NCI-H446 treated with DMSO at 0.1 percent for 48 hours (cell line): ENCODE measurements around the gene IL24.
"Not testable (repeated sequence)": the region's sequence is repeated elsewhere in the genome, so short reads cannot be mapped to it uniquely, and the experiment has no call there.

Experiments
- DNase-seq: peaks from one replicate; lab custom pipeline; 2025; lab: John Stamatoyannopoulos, UW

IL24 gene

DNA sequence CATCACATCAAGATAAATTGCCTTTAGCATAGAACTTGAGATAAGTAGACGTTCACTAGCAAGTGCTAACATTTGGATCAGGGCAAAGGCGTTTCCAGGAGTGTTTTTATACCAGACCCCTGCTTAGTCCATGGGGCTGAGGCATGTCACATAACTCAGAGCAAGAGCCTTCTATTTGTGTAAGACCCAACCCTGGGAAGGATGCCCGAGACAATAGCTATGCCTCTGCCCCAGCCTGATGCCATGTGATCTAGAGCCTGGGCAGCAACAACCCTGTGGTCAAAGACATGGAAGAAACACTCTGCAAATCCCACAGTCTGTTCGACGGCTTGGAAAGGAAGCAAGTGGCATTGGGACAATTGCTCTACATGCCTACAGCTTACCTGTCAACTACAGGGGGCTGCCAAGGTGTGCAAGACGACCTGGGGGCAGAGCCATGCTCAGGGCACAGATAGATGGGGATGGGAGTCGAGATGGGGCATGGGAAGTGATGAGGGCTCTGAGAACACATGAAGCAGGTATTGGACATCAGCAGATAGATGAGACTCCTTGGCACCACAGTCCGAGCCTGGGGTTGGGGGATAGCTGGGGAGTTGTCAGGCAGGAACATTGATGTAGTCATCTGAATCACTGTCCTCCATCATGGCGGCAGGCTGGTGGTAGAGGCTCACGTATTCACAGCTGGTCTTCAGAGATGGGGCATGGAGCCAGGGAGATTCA is 7.3 kb downstream of the IL24 start:
- no peak for DNase-seq

DNA sequence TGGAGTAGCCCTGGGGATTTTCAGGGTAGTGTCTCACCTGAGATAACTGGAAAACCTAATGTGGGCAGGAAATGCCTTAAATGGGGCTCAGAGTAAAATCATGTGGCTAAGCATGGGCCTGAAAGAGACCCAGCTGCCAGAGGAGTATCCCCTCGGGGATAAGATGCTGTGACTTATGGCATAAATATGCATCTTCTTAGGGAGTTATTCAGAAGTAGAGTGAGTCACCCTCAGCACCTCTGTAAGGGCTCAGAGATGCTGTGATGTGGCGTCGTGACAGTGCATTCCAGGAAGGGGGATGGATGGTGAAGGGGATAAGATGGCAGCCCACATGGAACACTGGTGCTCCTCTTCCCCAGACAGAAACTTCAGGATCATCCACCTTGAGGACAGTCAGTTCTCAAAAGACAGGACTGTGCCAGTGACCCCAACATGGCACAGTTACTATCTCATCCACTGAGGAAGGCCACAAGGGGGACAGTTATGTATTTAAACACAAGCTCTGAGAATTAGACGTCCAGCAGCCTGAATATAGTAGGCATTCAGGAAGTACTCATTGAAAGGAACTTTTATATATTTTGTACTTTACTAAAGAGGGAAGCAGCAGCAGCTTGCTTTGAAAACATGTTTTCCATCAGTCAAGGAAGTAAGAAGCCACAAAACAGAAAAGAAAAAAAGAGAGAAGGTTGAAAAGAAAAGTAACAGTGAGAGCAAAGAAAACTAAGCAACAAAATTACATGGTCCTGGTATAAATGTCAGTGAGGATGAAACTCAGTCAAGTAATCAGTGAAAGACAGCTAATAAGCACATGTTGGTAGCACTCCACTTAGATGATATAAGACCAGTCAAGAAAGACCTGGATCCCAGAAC is 8.3 kb downstream of the IL24 start:
- DNase-seq: no peak

DNA sequence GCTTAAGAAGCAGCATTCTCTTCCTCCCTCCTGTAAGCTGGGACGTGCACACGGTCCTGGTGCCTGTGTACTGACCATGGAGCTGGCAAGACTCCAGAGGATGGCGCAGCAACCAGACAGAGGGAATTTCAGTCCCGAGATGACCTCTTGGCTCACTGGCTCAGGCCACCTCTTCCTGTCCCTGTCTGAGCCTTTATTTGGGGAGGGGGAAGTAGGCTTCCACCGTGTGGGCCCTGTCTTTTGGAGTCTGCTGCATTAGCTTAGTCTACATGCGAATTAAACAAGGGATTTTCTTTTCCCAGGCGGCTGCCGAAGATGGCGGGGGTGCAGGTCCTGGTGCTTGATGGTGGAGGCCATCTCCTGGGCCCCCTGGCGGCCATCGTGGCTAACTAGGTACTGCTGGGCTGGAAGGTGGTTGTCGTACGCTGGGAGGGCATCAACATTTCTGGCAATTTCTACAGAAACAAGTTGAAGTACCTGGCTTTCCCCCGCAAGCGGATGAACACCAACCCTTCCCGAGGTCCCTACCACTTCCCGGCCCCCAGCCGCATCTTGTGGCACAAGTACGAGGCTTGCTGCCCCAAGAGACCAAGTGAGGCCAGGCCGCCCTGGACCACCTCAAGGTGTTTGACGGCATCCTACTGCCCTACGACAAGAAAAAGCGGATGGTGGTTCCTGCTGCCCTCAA is 10.2 kb downstream of the IL24 start:
- DNase-seq: no peak

DNA sequence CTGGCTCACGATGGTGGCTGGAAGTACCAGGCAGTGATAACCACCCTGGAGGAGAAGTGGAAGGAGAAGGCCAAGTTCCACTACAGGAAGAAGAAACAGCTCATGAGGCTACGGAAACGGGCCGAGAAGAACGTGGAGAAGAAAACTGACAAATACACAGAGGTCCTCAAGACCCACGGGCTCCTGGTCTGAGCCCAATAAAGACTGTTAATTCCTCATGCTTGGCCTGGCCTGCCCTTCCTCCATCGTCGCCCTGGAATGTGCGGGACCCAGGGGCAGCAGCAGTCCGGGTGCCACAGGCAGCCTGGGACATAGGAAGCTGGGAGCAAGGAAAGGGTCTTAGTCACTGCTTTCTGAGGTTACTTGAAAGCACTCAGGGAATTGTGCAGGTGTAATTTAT is 10.8 kb downstream of the IL24 start:
- no peak for DNase-seq

DNA sequence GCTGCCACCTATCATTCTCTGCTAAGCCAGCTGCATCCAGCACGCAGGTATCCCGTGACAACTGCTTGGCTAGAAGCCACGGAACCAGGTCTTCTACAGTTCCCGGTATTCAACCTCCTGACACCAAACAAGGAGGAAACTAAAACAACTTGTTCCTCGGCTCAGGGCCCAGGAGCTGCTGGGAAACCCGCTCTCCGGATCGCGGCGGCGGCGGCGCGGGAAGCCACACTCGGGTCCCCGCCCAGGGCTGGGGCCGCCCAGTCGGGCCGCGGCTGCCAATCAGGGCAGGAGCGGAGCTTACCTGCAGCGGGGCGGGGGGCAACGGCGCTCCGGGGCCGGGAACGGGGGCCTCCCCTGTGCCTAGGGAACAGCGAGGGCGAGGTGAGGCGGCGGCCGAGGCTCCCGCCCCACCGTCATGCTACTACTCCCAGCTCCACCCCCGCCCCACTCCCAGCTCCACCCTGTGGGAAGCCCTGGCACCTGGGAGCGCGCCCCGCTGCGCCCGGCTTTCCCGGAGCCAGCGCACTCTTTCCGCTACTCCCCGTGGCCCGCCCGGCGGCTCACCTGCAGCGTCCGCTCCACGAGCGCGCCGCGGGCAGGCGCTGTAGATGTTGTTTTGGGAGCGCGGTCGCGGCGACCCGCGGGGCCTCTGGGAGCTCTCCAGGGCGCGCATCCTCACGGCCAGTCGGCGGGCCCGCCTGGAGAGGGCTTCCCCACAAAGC is 12.1 kb downstream of the IL24 start:
- no peak for DNase-seq

DNA sequence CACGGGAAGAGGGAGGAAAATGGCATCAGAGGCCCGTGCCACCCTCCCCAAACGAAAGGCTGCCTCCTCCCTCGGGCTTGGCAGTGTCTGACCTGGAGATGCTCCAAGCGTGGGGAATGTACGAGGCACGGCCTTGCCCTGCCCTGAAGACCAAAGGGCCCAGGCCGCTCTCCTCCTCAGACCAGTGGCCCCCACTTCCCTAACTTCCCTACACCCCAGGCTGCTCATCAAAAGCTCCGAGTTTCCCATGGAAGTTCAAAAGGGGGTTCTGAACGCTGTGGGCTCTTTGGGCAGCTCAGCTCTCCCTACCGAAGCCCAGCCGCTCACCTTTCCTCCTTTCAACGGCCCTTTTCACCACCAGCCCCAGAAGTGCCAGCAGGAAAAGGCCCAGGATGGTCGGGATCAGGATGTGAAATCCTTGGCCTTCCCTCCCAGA is 12.7 kb downstream of the IL24 start:
- DNase-seq: no peak

DNA sequence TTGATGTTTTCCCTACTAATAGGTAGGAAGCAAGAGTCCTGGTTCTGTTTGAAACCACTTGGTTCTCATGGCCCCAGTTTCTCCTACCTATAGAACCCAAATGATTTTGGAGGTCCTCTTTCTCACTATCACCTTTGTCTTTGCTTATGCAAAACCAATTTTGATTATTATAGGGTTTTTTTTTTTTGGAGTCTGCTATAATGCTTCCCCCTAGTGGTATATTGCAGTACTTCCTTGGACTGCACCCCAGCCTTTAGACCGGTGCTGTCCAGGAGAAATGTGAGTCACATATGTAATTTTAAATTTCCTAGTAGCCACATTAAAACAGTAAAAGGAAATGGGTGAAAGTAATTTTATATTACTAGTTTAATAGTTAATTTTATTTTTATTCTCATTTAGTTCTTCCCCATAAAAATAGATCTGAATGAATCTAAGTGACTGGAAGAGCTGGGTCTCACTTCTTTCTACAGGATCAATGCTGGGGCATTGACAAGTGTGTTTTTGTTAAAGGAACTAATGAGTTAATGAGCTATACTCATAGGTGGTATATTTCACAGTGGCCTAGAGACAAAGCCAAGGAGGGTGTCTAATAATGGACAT is 13.9 kb downstream of the IL24 start:
- DNase-seq: peak; percentile 40

DNA sequence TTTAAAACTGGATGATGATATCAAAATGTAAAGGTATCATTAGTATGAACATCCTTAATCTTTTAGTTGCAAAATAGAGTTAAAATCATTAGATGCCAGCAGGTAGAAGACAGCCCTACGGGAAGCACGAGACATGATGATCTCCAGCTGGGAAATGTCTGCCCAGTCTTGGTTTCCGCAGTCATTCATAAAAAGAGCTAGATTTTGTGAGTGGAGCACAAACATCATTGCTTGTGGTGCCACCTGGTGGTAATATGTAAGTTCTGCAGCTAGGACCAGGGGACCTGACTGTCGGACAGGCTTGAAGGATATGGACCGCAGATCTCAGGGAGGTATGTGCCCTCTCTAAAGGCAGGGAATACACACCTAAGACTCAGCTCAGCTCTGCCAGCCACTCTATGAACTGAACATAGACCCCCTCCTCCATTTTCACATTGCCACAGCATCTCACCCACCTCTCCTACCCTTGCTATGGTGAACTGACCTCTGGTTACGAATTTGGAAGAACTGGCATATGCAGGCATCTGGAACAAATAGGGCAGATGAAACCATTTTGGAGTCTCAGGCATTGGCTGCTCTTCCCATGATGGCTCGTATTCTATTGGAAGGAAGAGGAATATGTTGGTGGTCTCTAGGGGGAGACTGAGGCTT is 15.3 kb downstream of the IL24 start:
- peak; percentile 53 for DNase-seq

DNA sequence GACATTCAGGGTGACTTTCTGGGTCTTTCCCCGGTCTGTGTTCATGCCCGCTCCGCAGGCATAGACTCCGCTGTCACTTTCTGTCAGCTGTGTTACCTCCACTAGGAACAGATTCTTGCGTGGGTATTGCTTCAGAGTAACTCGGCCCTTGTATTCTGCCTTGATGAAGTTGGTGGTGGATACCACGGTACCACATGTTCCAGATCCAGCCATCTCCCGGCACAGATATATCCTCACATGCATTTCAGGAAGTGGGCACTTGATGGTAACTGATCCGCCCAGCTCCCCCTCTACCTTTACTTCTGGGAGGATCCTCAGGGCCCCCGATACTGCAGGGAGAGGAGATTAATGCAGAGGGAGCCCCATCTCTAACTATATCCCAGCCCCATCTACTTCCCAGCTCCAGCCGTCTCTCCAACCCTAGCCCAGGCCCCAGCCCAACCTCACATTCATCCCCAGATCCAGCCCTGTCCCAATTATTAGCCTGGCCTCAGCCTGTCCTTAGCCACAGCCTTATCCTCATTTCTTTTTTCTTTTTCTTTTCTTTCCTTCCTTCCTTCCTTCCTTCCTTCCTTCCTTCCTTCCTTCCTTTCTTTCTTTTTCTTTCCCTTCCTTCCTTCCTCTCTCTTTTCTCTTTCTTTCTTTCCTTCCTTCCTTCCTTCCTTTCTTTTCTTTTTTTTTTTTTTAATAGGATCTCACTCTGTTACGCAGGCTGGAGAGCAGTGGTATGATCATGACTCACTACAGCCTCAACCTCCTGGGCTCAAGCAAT is 16.7 kb downstream of the IL24 start:
- DNase-seq: no peak

DNA sequence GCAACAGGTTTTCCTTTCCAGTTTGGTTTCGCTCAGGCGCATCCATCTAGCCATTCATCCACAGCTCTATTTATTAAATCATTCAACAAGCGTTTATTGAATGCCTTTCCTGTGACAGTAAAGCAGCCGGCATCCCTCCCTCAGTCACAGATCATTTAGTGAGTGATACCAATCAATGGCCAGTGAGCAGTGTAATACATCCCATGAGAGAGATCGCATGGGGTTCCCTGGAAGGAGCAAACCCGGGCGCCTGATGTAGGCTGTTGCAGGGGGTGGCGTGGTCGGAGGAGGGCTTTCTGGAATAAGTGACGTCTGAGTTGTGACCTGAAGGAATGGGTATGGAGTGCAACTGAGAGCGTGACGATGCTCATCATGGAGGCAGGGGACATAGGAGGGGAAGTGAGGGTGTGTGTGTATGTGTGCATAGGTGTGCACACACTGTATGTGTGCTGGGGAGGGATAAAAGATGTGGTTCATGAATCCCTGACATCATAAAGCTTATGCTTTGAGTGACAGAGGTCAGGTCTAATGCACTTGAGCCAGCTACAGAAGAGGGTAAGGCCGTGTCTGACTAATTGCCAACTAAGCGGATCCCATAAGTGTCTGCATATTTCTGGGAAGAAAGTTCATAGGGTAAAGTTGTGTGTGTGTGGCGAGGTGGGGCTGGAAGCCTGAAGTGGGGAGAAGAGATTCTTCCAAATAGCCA is 17.9 kb downstream of the IL24 start:
- DNase-seq: no peak

DNA sequence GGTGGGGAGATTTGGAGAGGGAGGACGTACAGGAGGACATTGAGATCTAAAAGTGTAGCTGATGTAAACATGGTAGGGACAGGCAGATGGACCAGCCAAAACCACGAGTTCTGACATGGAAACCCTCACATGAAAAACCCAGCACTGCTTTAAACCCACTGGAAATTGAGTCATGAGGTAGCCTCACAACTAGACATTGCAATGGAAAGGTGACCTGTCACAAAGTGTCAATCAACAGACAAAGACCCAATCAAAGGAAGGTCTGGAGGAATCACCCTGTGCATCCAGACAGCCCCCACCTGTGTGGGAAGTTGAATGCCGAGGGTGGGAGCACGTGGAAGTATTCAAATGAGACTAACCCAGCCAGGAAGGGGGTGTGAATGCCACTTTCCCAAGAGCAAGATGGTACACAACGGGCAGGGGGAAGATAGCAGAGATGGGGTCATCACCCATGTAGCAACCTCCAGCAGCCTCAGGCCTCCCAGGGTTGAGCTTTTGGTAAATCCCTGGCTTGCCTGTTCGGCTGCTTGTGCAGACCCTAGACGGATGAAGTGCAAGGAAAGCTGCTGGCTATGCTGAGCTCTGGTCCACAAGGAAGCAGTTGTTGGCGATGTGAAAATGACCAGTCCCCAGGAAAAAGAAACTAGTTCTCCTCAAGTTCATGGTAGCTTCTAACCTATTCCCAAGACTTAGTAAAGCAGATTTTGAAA is 18.9 kb downstream of the IL24 start:
- no peak for DNase-seq

DNA sequence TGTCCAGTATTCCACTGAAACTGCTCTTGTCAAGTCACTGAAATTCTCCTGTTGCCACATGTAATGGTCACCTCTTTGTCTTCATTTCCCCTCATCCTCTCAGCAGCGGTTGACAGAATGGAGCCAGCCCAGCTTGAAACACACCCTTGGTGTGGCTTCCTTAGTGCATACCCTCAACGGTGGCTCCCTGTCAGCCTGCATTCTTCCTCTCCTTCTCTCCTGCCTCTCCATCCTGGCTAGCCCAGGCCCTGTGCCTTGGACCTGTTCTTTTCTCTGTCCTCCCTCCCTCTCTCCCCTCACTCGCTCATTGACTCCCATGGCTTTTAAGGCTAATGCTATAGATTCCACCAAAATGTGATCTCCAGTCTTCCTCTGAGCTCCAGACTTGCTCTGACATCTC is 20.8 kb downstream of the IL24 start:
- no peak for DNase-seq

DNA sequence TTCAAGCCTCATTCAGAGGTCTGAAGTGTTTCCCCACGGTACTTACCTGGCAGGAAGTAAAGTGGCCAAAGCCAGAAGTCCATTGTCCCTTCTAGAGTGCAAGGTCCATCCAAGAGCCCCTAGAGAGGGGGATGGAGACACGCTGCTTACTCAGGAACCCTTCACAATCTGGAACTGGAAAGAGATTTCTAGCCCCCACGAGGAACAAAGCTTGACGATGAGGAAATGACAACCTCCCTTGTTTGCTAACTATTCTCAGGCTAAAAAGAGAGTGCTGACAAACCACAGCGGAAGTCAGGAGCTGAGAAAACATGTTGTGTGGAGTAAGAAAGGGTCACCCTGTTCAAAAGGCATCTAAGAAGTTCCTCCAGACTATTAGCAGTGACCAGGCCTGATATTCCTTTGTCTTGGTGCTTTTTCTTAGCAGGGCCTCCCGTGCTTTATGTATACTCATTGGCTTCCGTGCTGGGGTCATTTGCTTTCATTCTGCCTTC is 24.6 kb downstream of the IL24 start, which contains the start of gene FCMR:
Gene FCMR (minus strand): TSS at position 170 of the 494 bp plus-strand sequence. CDS start 87 bp downstream, at position 83.
- DNase-seq: no peak

DNA sequence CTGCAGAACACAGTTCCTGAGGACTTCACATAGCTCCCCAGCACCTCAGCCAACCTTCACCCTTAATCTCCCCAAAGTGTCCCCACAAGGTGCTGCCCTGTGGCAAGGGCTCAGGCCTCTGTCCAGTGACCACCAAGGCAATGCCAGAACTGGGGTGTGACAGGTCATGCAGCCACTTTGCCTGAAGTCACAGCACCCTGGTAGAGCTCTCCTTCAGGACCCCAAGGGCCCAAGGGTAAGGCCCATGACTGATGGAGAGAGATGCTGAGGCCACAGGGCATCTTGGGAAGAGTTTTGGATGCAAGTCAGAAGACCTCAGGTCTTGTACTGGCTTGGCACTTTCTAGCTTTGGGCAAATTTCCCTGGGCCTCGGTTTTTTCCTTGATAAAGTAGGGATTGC is 25.3 kb downstream of the IL24 start:
- no peak for DNase-seq

DNA sequence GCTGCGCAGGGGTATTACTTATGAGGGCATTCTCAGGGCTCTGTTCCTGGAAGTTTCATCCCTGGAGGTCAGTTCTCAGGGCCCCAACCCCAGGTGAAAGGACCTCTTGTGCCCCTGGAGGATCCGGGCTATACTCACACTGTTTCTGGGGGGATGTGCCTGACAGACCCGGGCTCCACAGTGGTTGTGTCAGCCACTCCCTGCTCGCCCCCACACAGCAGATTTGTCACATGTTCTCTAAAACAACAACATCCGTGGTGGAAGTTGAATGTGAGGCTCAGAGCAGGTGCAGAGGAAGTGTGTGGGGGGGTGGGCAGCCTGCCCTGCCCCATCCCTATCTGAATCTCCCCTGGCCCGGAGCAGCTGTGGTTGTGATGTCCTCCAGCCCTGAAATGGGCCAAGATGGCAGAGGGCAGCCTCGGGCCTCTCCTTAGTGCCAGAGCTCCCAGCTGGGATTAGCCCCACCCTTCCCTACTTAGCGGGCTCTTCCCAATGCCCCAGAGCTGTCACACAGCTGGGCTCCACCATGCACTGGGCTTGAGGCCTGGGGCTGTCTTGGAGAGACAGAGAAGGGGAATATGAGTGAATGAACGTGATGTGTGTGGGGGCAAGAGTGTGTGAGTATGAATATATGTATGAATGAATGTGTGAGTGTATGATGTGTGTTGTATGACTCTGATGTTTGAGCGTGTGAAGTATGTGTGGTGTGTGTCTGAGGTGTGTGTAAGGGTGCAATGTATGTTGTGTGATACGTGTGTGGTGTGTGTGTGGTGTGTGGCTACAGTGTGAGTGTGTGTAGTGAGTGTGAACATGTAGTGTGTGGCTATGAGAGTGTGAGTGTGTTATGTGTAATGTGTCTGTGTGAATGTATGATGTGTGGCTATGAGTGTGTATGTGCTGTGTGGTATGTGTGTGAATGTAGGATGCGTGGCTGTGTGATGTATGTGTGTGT is 26.0 kb downstream of the IL24 start:
- DNase-seq: no peak

DNA sequence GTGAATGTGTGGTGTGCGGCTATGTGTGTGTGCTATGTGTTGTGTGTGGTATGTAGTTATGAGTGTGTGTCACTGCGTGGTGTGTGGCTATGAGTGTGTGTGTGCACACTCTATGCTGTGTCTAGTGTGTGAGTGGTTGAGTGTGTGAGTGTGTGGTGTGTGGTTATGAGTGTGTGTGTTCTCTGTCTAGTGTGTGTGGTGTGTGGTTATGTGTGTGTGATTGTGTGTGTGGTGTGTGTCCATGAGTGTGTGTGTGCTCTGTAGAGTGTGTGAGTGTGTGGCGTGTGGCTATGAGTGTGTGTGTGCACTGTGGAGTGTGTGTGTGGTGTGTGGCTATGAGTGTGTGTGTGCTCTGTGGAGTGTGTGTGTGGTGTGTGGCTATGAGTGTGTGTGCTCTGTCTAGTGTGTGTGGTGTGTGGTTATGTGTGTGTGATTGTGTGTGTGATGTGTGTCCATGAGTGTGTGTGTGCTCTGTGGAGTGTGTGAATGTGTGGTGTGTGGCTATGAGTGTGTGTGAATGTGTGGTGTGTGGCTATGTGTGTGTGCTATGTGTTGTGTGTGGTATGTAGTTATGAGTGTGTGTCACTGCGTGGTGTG is 26.8 kb downstream of the IL24 start:
- not testable (repeated sequence) for DNase-seq

DNA sequence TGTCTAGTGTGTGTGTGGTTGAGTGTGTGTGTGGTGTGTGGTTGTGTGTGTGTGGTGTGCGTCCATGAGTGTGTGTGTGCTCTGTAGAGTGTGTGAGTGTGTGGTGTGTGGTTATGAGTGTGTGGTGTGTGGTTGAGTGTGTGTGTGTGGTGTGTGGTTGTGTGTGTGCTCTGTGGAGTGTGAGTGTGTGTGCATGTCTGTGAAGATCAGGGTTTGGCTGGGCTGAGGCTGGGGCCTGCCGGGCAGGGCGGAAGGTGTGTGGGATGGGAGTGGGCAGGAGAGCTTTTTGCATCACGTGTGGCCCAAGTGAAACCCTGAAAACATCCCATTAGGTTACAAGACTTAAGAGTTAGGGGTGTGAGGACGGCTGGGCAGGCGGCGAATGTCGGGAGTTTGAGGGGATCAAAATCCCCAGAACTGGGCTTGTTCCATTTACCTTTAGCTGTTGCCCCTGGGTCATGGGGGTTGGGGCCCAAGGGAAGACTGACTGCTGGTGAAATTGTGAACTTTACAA is 27.4 kb downstream of the IL24 start:
- no peak for DNase-seq
